Hematopoietic multipotent progenitor cell treated with erythropoietin and hydrocortisone succinate and interleukin-3 and kit ligand, for 17 days (in vitro differentiated cells): Measurements from ENCODE around the gene KMT2D.

Experiments
- DNase-seq: peaks from one replicate; pipeline ENCODE4 v3.0.0-alpha.2; 2015; ENCODE audit warnings: low spot score

KMT2D gene

DNA sequence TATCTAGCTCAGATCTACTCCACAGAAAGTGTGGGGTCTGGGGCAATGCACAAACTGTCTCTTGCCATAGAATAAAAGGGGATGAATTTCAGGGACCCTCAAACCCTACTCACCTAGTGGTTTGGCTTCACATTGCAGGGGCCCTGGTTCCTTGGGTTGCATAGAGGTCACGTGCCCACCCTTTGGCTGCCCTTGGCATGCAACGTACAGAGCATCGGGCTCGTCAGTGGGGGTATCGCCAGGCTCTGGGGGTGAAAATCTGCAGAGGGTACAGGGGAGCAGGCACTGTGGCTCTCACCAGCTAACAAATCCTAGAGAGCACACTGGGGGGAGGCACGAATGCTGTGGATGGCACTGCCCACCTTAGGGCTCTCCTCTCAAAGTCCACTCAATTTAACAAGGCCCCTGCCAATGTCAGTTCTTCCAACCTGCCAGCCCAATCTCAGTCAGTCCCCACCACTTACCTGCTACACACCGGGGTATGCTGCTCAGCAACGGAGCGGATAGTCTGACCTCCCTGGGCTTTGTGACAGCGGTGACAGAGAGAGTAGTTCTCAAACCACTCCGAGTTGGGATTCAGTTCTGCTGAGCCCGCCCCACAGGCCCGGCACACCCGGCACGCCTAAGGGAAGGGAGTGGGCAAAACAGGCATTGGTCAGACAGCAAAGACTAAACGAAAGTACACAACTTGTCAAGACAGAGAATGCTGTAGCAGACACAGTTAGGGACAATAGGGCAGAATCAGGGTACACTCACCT, 8.0 kb downstream of the KMT2D start:
- DNase-seq = no peak

DNA sequence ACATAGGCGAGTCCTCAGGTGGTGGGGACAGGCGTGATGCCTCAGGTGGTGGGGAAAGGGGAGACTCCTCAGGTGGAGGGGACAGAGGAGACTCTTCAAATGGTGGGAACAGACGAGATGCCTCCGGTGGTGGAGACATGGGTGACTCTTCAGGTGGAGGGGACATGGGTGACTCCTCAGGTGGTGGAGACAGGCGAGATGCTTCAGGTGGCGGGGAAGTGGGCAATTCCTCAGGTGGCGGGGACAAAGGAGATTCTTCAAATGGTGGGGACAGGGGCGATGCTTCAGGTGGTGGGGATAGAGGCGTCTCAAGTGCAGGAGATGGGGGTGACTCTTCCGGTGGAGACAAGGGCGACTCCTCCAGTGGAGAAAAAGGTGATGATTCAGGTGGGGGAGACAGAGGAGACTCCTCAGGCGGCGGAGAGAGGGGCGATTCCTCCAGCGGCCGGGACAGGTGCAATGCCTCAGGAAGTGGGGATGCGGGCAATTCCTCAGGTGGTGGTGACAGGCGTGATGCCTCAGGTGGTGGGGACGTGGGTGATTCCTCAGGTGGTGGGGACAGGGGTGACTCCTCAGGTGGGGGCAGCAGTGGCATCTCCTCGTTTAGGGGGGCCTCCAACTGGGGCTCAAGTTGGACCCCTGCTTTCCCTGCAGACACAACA, 8.7 kb downstream of the KMT2D start:
- no peak for DNase-seq

DNA sequence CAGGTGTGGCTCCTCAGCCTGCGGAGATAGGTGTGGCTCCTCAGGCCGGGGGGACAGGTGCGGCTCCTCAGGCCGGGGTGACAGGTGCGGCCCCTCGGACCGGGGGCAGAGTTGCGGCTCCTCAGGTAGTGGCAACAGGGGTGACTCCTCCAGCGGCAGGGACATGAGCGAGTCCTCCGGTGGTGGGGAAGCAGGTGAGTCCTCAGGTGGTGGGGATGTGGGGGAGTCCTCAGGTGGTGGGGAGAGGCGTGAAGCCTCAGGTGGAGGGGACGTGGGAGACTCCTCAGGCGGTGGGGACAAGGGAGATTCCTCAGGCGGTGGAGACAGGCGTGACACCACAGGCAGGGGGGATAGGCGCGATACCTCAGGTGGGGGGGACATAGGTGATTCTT, 9.2 kb downstream of the KMT2D start:
- DNase-seq = no peak

DNA sequence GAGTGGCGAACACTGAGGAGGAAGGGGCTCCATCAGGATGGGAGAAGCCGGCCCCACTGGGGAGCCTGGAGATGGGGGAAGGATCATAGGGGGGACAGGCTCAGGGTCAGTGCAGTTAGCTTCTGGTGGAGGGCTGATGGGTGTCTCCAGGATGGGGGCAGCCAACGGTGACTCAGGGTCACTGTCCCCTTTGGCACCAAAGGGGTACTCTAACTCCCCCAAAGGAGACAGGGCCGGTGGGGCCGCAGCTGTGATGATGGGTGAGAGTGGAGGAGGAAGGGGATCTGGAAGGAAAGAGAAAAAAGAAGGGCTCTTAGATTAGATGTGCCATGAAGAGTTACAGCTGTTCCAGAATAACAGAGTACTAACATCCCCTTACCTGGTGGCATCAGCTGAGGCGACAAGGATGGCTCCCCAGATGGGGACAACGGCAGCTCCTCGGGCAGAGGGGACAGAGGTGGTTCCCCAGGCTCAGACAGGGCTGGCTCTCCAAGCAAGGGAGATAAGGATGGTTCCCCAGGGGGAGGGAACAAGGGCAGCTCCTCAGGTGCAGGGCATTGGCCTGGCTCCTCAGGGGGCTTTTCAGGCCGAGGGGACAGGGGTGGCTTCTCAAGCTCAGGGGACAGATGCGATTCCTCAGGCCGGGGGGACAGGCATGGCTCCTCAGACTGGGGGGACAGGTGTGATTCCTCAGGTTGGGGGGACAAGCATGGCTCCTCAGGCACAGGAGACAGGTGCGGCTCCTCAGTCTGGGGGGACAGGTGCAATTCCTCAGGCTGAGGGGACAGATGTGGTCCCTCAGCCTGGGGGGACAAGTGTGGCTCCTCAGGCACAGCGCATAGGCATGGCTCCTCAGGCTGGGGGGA, 9.9 kb downstream of the KMT2D start:
- no peak for DNase-seq

DNA sequence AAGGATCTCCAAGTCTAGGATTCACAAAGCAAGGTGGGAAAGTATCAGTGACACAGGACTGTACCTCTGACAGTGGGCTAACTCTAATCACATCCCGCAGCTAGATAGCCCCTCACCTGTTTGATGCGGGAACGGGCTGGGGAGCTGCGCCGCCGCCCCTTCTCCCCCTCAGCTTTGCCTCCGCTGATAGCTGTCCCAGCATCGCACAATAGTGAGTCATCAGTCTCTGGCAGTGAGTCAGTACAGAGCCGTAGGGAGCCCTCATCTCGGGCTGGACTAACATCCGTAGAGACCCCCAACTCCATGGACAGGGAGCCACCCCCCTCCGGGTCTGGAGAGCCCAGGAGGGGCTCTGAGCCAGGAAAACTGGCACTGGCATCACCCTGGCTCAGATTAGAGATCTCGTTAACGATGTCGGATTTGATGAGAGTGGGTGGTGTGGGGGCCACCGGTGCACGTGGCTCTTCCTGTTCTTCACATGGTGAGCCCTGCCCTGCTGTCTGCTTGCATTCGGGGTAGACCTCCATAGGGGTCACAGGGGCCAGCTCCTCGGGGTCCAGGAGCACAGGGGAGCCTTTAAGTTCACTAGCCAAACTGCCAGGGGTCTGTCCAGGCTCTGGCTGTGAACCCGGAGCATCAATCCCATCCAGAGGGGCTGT, 10.9 kb downstream of the KMT2D start:
- no peak for DNase-seq

DNA sequence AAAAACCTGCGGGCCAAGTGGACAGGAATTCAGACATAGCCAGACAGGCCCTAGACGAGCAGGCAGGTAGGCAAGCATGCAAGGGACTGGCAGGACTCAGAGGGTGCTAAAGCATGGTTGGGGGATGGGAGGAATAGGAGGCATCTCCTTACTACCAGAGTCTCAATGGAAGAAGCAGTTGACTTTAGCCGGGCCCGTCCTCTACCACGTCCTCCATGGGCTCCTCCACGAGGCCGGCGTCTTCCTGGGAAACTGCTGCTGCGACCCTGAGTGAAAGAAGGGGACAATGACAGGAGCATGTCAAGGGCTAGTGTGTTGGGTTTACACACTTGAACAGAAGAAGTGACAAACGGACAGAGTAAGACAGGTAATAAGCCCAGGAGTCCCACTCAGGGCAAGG, 11.6 kb downstream of the KMT2D start:
- DNase-seq = no peak

DNA sequence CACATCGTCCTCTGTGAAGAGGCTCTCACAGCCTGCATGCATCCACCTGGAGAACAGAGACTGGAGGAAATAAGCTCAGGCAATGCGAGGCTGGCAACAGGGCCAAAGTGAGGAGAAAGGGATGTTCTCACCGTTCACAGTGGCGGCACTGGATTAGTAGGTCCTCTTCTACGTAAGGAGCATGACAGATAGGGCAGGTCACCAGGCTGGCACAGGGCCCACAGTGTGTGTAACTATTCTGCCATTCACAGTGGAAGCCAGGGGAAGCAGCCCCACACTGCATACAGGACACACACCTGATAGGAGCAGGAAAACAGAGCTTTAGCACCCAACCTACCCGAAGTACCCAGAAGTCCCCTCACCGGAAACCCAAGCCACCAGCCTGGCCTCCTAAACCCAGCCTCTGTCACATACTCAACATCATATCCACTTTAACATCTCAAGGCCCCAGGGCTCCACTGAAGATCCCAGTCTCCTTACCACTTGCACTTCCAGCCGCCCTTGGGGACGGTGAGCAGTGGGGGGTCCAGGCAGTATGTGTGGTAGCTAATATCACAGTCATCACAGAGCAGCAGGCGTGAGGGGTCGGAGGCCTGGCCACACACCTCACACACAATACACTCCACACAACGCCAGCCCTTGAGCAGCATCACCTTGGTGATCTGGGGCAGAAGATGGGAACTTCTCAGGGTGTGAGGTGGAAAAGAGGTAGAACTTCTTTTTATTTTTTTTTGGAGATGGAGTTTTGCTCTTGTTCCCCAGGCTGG, 14.3 kb downstream of the KMT2D start:
- DNase-seq = no peak

DNA sequence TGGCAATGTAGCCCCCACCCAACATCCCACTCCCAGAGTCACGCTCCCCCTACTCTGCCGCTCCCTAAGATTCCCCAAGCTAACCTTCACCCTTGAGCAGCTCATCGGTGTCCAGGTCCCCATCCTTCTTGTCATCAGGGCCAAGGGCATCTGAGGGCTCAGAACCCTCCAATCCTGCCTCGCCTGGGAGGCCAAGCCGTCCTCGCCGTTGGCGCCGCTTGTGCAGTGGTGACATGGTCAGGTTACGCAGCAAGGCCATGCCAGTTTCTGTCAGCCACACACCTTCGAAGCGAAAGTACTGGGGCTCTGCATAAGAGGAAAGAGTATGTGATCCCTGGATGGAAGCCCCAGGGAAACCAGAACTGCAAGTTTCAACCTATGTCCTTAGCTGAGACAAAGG, 15.9 kb downstream of the KMT2D start:
- no peak for DNase-seq

DNA sequence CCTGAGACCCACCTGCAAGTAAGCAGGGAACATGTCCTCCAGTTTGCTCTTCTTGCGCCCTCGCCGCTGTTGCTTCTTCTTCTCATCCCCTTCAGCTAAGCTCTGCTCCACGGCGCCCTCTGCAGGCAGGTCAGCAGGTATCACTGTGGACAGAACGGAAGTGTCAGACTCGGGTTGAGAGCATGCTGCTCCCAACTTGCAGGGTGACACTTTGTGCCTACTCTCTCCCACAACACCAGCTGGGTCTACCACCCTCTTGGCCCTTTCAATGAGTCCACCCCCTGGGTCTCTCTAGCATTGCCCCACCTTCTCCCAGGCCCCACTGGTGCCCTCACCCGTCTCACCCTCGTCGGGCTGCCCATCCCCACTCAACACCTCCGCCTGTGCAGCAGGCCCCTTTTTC, 16.7 kb downstream of the KMT2D start:
- DNase-seq = peak; percentile 78

DNA sequence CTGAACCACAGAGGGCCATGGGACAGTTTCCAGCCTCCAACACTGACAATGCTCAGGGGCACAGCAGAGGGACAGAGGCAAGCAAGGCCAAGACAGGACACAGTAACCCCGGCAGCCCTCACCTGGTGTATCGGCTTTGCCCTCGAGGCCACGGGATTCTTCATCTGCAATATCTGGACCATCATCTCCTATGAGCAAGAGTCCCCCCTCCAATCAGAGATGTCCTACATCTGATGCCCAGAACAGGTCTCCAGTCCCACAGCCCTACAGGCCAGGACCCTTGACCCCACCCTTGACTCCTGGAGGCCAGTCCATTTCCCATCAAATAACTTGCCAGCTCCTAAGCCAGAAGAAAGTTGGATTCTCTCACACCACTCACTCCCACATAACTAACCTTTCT, 17.4 kb downstream of the KMT2D start:
- no peak for DNase-seq

DNA sequence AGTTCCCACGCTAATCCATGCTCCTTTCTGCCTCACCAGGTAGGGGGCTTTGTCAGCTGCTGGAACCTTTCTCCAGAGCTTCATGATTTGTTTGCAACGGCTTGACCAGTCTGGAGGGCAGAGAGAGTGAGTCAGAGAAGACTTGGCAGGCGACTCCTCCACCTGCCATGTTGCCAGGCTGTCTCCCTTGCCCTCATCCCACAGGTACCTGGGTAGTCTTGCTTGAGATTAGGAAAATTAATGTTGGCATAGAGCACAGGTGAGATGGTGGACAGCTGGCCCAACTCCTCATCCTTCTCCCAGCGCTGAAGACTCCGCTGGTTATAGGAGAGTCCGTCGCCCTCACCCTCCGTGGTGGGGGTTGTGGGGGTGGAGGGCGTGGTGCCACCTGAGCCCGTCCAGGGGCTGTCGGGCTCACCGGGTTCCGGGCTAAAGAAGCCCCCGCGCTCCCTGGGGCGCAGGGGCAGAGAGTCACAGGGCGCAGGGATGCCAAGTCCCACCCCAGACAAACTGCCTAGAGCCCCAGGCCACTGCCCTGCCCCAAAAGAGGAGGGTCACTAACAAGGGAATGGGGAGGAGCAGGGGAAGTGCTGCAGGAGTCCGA, 18.6 kb downstream of the KMT2D start:
- no peak for DNase-seq

DNA sequence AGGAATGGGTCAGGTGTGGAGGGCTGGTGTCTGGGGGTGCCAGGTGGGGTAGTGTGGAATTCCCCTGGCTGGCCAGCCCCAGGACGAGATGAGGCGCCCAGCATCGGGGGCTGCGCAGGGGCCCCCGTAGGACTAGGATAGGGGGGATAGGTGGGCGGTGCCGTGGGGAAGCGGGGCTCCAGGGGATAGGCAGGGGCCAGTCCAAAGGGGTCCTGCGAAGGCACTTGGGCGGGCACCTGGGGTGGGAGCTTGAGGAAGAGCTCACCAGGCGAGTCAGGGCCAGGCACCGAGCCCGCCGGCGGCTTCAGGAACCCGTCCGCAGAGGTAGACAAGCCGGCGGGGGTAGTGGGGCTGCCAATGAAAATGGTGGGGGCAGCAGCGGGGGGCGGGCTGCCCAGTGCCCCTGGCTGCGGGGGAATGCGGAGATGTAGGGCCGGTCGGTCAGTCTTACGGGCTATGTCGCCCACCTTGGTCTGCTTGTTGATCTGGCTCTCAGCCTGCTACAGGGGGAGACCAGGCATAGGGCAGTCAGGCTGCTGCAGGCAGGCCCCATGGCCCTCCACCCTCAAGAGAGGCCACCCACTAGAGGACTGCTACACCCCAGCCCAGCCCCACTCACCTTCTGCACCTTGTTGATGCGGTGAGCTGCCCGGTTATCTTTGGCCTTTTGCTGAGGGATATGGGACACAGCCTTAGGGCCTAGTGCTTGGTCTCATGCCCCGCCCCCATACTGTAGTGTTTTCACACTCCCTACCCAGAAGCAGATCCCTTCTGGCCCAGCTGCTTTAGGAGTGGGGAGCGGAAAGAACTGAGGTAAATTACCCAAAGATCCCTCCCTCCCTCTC, 19.3 kb downstream of the KMT2D start:
- no peak for DNase-seq

DNA sequence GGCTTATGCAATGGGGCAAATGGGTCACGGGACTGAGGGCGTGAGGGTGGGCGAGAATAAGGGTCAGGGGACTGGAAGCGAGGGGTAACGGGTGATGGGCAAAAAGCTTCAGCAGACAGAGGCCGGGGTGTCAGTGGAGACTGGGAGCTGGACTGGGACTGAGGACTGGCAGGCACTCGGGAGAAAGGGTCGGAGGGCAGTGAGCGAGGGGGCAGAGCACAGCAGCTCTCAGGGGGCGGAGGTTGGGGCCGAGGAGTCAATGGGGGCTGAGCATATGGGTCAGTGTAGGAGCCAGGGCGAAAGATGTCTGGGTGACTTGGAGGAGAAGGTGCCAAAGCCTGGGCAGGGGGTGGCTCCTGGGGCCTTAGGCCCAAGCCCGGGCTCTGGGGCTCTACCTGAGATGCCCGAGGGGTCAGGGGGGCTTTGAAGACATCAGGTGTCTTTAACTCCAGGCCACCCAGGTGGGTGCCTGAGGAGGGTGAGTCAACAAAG, 20.2 kb downstream of the KMT2D start:
- no peak for DNase-seq

DNA sequence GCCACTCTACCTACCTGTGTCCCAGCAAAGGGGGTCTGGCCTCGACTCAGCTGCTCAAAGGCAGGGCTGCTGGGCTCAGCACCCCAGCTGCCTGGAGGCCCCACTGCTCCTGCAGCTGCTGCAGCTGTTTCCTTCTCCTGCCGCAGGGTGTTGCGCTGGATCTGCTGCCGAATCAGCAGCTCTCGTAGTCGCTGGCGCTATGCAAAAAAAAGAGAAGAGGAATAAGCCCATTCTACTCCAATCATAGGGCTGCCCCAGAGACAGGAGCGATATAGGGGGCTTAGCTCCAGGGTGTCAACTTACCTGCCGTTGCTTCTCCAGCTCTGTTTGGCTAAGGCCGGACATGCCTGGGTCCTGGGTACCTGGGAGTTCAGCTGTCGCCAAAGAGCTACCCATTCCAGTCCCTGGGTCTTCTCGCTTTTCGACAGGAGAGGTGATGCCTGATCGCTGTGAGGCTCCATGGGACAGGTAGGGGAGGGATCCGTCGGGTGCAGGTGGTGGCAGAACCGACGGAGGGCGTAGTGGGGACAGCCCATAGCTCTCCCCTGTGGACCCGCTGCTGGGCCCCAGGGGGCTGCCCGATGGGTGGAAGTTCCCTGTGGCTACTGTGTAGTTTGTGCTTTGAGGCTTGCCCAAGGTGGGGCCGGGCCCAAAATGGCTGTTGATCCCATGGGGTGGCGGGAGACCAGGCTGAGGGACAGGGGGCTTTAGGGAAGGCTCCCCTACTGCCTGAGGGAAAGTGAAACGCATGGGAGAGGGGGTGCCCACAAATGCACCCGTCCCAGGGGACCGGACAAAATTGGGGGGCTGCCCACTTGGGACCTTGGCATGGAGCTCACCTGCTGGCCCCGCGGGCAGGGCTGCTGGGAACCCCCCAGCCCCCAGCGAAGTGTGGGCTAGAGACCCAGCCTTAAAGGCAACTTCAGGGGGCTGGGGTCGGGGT, 20.9 kb downstream of the KMT2D start:
- no peak for DNase-seq

DNA sequence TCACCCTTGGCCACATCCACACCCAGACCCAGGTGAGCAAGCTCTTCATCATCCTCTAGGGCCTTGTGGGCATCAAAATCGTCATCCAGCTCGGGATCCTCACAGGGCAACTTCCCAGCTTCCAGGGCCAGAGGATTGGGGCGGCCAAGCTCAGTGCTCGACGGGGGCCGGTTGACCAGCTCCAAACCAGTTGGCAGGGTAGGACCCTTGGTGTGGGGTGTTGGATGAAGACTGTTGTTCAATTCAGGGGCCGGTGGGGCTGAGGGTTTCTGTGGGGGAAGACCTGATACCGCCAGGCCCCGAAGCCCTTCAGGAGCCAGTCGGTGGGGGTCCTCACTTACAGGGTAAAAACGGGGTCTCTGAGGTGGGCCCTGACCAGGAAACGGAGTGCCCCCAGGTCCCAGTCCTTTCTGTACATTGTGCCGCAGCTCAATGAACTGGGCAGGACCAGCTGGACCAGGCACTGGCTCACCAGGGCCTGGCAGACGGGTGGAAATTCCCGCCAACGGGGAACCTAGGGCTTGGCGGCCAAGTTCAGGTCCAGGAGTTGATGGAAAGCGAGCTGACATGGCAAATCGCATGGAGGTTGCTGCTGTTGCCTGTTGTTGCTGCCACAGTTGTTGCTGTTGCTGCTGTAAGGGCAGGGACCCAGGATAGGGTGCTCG, 22.2 kb downstream of the KMT2D start:
- DNase-seq = no peak

DNA sequence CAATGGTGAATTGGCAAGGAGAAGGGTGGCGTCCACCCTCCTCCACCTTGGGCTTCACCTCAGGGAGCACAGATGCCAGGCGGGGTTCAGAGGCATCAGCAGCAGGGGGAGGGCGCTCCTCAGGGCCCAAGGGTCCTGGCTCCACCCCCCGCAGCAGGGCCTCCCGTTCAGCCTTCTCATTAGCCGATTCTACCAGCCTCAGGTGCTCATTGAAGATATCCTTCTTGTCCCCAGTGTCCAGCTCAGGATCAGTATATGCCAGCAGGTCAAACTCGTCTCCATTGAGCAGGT, 22.7 kb downstream of the KMT2D start:
- no peak for DNase-seq

DNA sequence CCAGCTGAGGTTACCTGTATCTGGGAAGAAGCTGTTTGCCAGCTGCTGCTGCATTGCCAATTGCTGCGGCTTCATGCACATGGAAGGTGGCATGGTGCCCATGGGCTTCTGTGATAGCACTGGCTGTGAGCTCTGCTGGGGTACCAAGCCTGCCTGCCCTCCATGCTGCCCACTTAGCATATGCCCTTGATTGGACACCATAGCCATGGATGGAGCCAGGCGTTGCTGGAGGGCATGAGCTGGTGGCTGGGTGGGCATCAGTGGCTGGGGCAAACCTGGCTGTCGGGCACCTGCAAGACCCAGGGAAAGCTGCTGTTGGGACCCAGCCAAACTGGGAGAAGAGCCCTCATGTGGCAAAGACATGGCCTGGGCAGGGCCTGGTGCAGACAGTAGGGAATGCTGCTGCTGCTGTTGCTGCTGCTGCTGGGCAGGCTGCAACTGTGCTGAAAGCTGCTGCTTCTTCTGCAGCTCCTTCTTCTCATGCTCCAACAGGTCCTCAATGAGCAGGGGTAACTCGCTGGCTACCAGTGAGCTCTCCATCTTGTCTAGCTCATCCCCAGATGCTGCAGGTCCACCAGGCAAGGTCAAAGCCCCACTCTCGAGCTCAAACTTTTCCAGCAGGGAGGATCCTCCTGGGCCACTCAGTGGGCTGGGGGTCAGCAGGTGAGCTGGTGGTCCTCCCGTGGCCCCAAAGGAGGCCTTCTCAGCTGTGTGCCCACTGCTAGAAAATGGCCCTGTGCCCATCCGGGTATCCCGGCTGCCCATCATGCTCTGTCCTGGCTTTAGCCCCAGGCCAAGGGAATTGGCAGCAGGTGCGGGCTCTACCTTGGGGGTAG, 23.3 kb downstream of the KMT2D start:
- DNase-seq = no peak

DNA sequence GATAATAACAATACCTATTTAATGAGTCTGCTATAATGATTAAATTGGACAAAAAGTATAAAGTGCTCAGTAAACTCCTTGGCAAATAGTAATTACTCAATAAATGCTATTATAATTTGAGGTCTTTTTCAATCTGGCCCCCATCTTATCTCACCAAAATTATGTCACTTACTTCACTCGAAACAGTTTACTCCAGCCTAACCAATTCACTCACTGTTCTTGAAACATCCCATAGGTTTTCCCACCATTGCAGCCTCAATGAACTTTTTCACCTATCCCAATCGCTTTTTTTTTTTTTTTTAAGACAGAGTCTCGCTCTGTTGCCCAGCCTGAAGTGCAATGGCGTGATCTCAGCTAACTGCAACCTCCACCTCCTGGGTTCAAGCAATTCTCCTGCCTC, 24.6 kb downstream of the KMT2D start:
- no peak for DNase-seq
